HEK293 (cell line): ENCODE data around the gene FRAS1.

Source experiments
- CTCF ChIA-PET: fragments of 350-600 bp; formaldehyde crosslinking; extraction: SDS; loops from one replicate; lab custom pipeline; 2021; ENCODE audit warnings: antibody characterized with exemption; lab: Yijun Ruan, JAX
- POLR2A ChIA-PET: fragments of 300-600 bp; formaldehyde crosslinking; extraction: SDS; loops from one replicate; lab custom pipeline; 2020; ENCODE audit warnings: antibody characterized with exemption, inconsistent platforms; lab: Yijun Ruan, JAX
- H3K27ac ChIP-seq: fragments of 200-500 bp; sonication (Bioruptor generic); 2 replicates; pipeline ENCODE4 v1.5.1; 2014; ENCODE audit warnings: low read depth, low read length, control low read depth, inconsistent platforms; ENCODE audit errors: extremely low read depth
- H3K36me3 ChIP-seq, 2 experiments: fragments of 200-500 bp in 1 of 2; sonication (Bioruptor generic) in 1 of 2; 1 replicate in 1 of 2; 2 replicates in 1 of 2; pipeline ENCODE4 v1.5.1; 2014 to 2017; ENCODE audit warnings: inconsistent platforms in 2 of 2, low read length in 2 of 2; ENCODE audit not compliant: control insufficient read depth in 2 of 2, insufficient read depth in 1 of 2
- H3K4me1 ChIP-seq: fragments of 200-500 bp; sonication (Bioruptor generic); 2 replicates; pipeline ENCODE4 v1.5.1; 2014; ENCODE audit warnings: mild to moderate bottlenecking, low read length, inconsistent platforms; ENCODE audit not compliant: control insufficient read depth, insufficient read depth
- H3K4me3 ChIP-seq: 2 replicates; pipeline ENCODE4 v1.5.1; 2011; ENCODE audit warnings: low read depth, mild to moderate bottlenecking, control low read depth, low read length, moderate library complexity
- H3K9me3 ChIP-seq: fragments of 200-500 bp; sonication (Bioruptor generic); 2 replicates; pipeline ENCODE4 v1.5.1; 2014; ENCODE audit warnings: low read depth, low read length, inconsistent platforms; ENCODE audit not compliant: control insufficient read depth, insufficient read depth
- GLIS2 ChIP-seq: fragments of 450-650 bp; formaldehyde crosslinking; IDR thresholded peaks from 2 replicates; pipeline ENCODE4 v1.5.1; 2016; ENCODE audit warnings: missing biosample characterization, missing genetic modification characterization
- IKZF3 ChIP-seq: fragments of 450-650 bp; IDR thresholded peaks from 2 replicates; pipeline ENCODE4 v1.5.0; 2018; ENCODE audit warnings: missing biosample characterization, mild to moderate bottlenecking, missing genetic modification characterization, moderate library complexity
- INSM2 ChIP-seq: fragments of 450-650 bp; formaldehyde crosslinking; IDR thresholded peaks from 2 replicates; pipeline ENCODE4 v1.5.1; 2016; ENCODE audit warnings: missing biosample characterization, missing genetic modification characterization
- PRDM1 ChIP-seq: fragments of 450-650 bp; formaldehyde crosslinking; IDR thresholded peaks from 2 replicates; pipeline ENCODE4; 2016; ENCODE audit warnings: missing biosample characterization, missing genetic modification characterization
- SETDB1 ChIP-seq: IDR thresholded peaks from one replicate; pipeline ENCODE4 v1.6.1; 2017; ENCODE audit warnings: mild to moderate bottlenecking, low read length, moderate library complexity, mixed read lengths; ENCODE audit not compliant: insufficient read length
- TCF7L2 ChIP-seq: IDR thresholded peaks from 2 replicates; pipeline ENCODE4 v1.6.1; 2011; ENCODE audit warnings: low read depth, mild to moderate bottlenecking, inconsistent platforms, low read length, moderate library complexity, borderline replicate concordance
- TSHZ1 ChIP-seq: fragments of 450-650 bp; formaldehyde crosslinking; IDR thresholded peaks from 2 replicates; pipeline ENCODE4 v1.5.1; 2016; ENCODE audit warnings: missing biosample characterization, missing genetic modification characterization, borderline replicate concordance
- ZBTB7A ChIP-seq: fragments of 450-650 bp; formaldehyde crosslinking; IDR thresholded peaks from 2 replicates; pipeline ENCODE4 v1.5.1; 2016; ENCODE audit warnings: low read depth, missing biosample characterization, missing genetic modification characterization
- ZBTB8A ChIP-seq: fragments of 450-650 bp; formaldehyde crosslinking; IDR thresholded peaks from 2 replicates; pipeline ENCODE4 v1.5.1; 2016; ENCODE audit warnings: missing biosample characterization, missing genetic modification characterization
- ZIC2 ChIP-seq: fragments of 450-650 bp; formaldehyde crosslinking; IDR thresholded peaks from 2 replicates; pipeline ENCODE4 v1.5.1; 2016; ENCODE audit warnings: missing biosample characterization, missing genetic modification characterization
- ZNF10 ChIP-seq: fragments of 450-650 bp; formaldehyde crosslinking; IDR thresholded peaks from 2 replicates; pipeline ENCODE4 v1.5.1; 2017; ENCODE audit warnings: missing biosample characterization, missing genetic modification characterization
- ZNF175 ChIP-seq: fragments of 450-650 bp; formaldehyde crosslinking; IDR thresholded peaks from 2 replicates; pipeline ENCODE4 v1.5.1; 2016; ENCODE audit warnings: missing biosample characterization, missing genetic modification characterization
- ZNF248 ChIP-seq: fragments of 450-650 bp; formaldehyde crosslinking; IDR thresholded peaks from 2 replicates; pipeline ENCODE4 v1.5.1; 2017; ENCODE audit warnings: missing biosample characterization, missing genetic modification characterization
- ZNF341 ChIP-seq: fragments of 450-650 bp; formaldehyde crosslinking; IDR thresholded peaks from 2 replicates; pipeline ENCODE4; 2016; ENCODE audit warnings: low read depth, missing biosample characterization, missing genetic modification characterization
- ZNF548 ChIP-seq: fragments of 450-650 bp; formaldehyde crosslinking; IDR thresholded peaks from 2 replicates; pipeline ENCODE4 v1.5.1; 2016; ENCODE audit warnings: missing biosample characterization, missing genetic modification characterization
- ZNF561 ChIP-seq: fragments of 450-650 bp; IDR thresholded peaks from 2 replicates; pipeline ENCODE4 v1.5.1; 2018; ENCODE audit warnings: missing biosample characterization, missing genetic modification characterization, borderline replicate concordance
- ZNF580 ChIP-seq: fragments of 450-650 bp; formaldehyde crosslinking; IDR thresholded peaks from 2 replicates; pipeline ENCODE4 v1.5.1; 2016; ENCODE audit warnings: missing biosample characterization, missing genetic modification characterization
- ZNF600 ChIP-seq: fragments of 450-650 bp; formaldehyde crosslinking; IDR thresholded peaks from 2 replicates; pipeline ENCODE4 v1.5.1; 2016; ENCODE audit warnings: missing biosample characterization, missing genetic modification characterization
- ZNF658 ChIP-seq: fragments of 450-650 bp; formaldehyde crosslinking; IDR thresholded peaks from 2 replicates; pipeline ENCODE4; 2016; ENCODE audit warnings: missing biosample characterization, missing genetic modification characterization
- ZNF664 ChIP-seq: fragments of 450-650 bp; formaldehyde crosslinking; IDR thresholded peaks from 2 replicates; pipeline ENCODE4 v1.5.1; 2016; ENCODE audit warnings: missing biosample characterization, missing genetic modification characterization
- ZNF785 ChIP-seq: fragments of 450-650 bp; formaldehyde crosslinking; IDR thresholded peaks from 2 replicates; pipeline ENCODE4 v1.5.1; 2016; ENCODE audit warnings: missing biosample characterization, missing genetic modification characterization
- ZSCAN23 ChIP-seq: fragments of 450-650 bp; formaldehyde crosslinking; IDR thresholded peaks from 2 replicates; pipeline ENCODE4 v1.5.1; 2016; ENCODE audit warnings: missing biosample characterization, missing genetic modification characterization
- ZSCAN30 ChIP-seq: fragments of 450-650 bp; IDR thresholded peaks from 2 replicates; pipeline ENCODE4 v1.5.1; 2018; ENCODE audit warnings: missing biosample characterization, mild to moderate bottlenecking, missing genetic modification characterization, moderate library complexity
- ZSCAN4 ChIP-seq: fragments of 450-650 bp; formaldehyde crosslinking; IDR thresholded peaks from 2 replicates; pipeline ENCODE4 v1.5.1; 2017; ENCODE audit warnings: missing biosample characterization, missing genetic modification characterization

The FRAS1 gene

GRCh38 chr4:78059524-78059889, 2.4 kb downstream of the FRAS1 start (continued):
- TF ChIP-seq INSM2 (tag by site-specific recombination) (no peak), ZNF10 (tag by site-specific recombination) (no peak), ZSCAN30 (tag by site-specific recombination) (no peak), ZIC2 (tag by site-specific recombination) (peak; percentile 34; the same call in 1 of the 2 replicates), ZBTB7A (tag by site-specific recombination) (no peak), SETDB1 (no peak), ZNF658 (tag by site-specific recombination) (no peak), ZSCAN23 (tag by site-specific recombination) (no peak), ZNF175 (tag by site-specific recombination) (no peak), PRDM1 (tag by site-specific recombination) (peak; percentile 3; the same call in 1 of the 2 replicates), ZNF561 (tag by site-specific recombination) (0 out of 2 replicates have a peak, but pooled peaks have one; percentile 59), GLIS2 (tag by site-specific recombination) (0 out of 2 replicates have a peak, but pooled peaks have one; percentile 12), ZBTB8A (tag by site-specific recombination) (no peak), ZSCAN4 (tag by site-specific recombination) (no peak), ZNF548 (tag by site-specific recombination) (no peak), IKZF3 (tag by site-specific recombination) (peak; percentile 75), ZNF248 (tag by site-specific recombination) (no peak), TCF7L2 (no peak)

GRCh38 chr4:78059938-78060337, 2.8 kb downstream of the FRAS1 start:
- H3K27ac ChIP-seq = no peak overlapping the region
- peaks cover 9% of the 10 kb centered on the region for H3K4me1 ChIP-seq
- ChIA-PET POLR2A (interaction anchor here (0.6 to 1.2 kb wide), 7 partner anchors 20 to 572 kb away, joined by 3 to 4 read pairs (median 3); partner anchors contain the start of gene MRPL1), CTCF (interaction anchor here (0.6 to 2.7 kb wide), 23 partner anchors 13 to 1956 kb away, joined by 3 to 10 read pairs (median 4); no protein-coding TSS in a partner anchor)
- no peak overlapping the region for H3K4me3 ChIP-seq
- H3K36me3 ChIP-seq = no peaks in the 10 kb centered on the region
- TF ChIP-seq ZNF664 (tag by site-specific recombination) (peak; percentile 78), ZNF580 (tag by site-specific recombination) (no peak), ZNF341 (tag by site-specific recombination) (no peak), ZNF600 (tag by site-specific recombination) (no peak), TSHZ1 (no peak), ZNF785 (no peak)
- H3K9me3 ChIP-seq = no peaks in the 10 kb centered on the region
